Astrocyte of the cerebellum (primary cell): ENCODE data around the gene MEGF10.

Experiments
- DNase-seq: peaks from one replicate; pipeline ENCODE4 v3.0.0-alpha.2; 2011; ENCODE audit warnings: low read depth
- H3K4me3 ChIP-seq: 2 replicates; pipeline ENCODE4 v1.5.1; 2011; ENCODE audit warnings: mild to moderate bottlenecking, low read depth, low read length, moderate library complexity
- in situ Hi-C: cut with HindIII; loops from 2 replicates; pipeline ENCODE4 v1.10.0; 2017; ENCODE audit warnings: low sequenced_read_pairs
- TF ChIP-seq, protein P1 (sequence below): IDR thresholded peaks from 2 replicates; pipeline ENCODE4 v1.5.1; 2012; ENCODE audit warnings: low read length, low read depth, moderate library complexity, mild to moderate bottlenecking; ENCODE audit errors: missing control alignments

Gene MEGF10

DNA sequence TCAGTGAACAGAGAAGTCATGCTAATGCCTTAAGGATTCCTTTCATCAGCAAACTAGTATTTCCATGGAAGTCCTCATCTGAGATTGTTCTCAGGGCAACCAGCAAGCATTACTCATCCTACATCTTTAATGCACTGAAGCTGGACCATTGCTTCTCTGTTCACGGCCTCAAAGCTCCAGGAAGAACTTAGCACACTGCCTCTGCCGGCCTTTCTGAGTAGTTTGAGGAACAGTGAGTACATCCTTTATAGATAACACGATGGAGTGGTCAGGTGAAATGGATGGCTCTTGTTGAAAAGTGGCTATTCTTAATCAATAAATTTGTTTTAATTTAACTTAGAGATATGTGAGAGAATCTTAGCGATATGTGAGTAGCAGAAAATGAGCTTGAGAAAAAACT lies 35.8 kb downstream of the MEGF10 start:
- in situ Hi-C loops, result no loop called here
- DNase-seq, result no peak
- no peak overlapping the region for H3K4me3 ChIP-seq
- TF ChIP-seq, protein P1, sequence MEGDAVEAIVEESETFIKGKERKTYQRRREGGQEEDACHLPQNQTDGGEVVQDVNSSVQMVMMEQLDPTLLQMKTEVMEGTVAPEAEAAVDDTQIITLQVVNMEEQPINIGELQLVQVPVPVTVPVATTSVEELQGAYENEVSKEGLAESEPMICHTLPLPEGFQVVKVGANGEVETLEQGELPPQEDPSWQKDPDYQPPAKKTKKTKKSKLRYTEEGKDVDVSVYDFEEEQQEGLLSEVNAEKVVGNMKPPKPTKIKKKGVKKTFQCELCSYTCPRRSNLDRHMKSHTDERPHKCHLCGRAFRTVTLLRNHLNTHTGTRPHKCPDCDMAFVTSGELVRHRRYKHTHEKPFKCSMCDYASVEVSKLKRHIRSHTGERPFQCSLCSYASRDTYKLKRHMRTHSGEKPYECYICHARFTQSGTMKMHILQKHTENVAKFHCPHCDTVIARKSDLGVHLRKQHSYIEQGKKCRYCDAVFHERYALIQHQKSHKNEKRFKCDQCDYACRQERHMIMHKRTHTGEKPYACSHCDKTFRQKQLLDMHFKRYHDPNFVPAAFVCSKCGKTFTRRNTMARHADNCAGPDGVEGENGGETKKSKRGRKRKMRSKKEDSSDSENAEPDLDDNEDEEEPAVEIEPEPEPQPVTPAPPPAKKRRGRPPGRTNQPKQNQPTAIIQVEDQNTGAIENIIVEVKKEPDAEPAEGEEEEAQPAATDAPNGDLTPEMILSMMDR, result no peak

DNA sequence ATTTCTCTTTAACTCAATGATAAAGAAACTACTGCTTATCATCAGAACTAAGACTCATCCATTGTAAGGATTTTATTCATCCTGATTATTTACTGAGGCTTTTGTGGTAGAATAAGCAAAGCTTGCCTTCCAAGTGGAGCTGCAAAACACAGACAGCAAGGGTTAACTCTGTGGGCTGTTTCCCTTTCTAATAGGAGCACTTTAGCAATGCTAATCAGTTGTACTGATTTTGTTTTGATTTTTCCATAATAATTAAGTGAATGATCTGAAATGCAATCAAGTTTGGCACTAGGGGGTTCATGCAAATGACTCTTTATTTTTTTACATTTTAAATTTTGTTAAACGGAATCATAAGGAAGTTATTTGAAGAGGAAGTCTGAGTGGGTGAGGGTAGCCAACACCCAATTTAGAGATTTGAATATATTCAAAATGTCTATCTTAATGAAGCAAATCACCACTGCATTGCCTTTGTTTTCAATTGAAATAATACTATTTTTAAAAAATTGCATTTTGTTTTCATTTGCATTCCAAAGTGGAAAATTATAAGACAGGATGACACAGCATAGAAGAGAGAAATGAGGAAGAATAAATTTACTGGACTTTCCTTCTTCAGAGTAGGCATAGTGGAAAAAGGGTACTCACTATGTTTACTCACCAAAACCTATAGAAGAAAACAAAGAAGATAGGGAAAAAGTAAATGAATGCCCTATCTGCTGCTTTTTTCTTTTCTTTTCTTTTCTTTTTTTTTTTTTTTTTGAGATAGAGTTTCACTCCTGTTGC lies 36.6 kb downstream of the MEGF10 start:
- in situ Hi-C loops, result no loop called here
- H3K4me3 ChIP-seq, result no peak overlapping the region
- no peak for DNase-seq
- TF ChIP-seq, protein P1, result no peak

DNA sequence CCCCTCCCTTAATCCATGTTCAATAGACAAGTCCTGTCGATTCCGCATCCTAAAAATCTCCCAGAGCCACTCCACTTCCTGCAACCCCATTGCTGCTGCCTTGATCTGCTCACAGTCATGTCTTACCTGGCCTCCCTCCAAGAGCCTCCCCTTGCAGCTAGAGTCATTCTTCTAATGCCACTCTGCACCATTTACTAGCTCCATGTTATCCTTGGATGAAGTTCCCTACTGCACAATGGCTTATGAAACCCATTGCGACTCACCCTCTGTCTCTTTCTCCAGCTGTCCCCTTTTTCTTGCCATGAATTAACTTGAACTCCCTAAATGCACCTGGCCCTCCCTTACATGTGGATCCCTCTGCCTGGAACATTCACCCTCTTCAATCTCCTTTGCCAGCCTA lies 39.5 kb downstream of the MEGF10 start:
- TF ChIP-seq, protein P1, result no peak
- no peak for DNase-seq
- H3K4me3 ChIP-seq, result no peak overlapping the region
- in situ Hi-C loops, result no loop called here

DNA sequence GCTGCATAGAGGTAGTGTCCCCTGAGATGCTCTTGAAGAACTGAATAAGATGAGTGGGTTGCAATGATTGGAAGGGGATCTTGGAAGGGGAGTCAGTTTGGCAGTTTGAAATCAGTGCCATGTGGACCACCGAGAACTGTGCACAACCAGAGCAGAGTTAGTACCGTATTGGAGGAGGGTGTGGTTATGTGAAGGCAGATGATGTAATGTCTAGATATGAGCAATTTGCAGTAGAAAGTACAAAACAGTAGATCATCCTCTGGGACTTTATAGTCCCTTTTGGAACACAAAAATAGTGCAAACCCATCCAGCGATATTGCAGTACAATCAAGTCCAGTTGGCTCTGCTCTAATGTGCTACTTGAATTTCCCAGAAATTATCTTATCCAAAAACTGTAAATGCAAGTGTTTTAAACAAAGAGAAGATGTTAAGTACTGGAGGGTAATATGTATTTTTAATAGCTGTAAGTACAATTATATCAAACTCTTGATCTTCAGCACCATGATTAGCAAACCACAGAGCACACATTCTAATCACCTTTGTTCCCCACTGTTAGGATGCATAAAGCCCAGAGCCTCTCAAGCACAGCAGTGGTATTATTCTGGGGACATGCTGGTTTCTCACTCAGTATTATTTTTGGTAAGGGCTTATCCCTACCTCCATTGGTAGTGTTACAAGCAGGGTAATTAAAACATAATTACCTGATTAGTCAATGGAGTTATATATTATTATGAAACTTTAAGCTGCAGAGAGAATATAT lies 41.5 kb downstream of the MEGF10 start:
- H3K4me3 ChIP-seq, result no peak overlapping the region
- no peak for DNase-seq
- TF ChIP-seq, protein P1, result no peak
- in situ Hi-C loops, result no loop called here

DNA sequence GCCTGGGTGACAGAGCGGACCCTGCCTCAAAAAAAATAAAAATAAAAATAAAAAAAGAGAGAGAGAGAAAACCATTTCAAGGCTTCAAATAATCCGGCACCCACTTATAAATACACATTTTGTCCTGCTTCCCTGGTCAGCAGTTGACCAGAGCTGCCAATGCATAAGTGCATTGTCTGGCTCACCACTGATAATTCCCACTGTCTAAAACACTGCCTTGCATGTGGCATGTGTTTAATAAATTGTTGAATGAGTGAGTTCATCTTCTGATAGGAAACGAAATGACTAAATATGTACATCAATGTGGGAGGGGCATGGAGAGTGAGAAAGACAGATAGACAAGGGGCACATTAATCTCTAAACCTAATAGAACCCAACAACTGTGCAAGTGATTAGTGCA lies 42.9 kb downstream of the MEGF10 start:
- no peak overlapping the region for H3K4me3 ChIP-seq
- TF ChIP-seq, protein P1, result no peak
- in situ Hi-C loops, result no loop called here
- DNase-seq, result no peak

DNA sequence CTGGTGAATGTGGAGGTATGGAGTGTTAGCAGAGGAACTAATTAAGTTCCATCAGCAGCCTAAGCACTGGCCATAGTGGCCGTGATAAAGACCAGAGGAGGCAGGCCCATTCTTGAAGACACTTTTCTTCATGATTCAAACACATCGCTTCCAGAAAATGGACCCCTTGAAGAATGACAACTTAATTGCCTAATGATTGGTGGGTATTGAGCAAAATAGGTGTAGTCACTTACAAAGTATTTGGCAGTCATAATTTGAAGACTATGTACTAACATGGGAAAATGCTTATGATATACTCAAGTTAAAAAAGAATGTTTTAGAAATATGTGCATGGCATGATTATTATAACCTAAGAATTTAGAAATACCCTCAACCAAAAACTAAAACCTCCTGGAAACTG lies 44.8 kb downstream of the MEGF10 start:
- no peak for DNase-seq
- TF ChIP-seq, protein P1, result no peak
- H3K4me3 ChIP-seq, result no peak overlapping the region
- in situ Hi-C loops, result no loop called here
